A673 (cell line): ENCODE results near the gene ZFPM1.

Experiments
- EZH2 ChIP-seq: fragments of 200-600 bp; sonication (generic); IDR thresholded peaks from 2 replicates; pipeline ENCODE4 v1.6.1; 2017; ENCODE audit warnings: borderline replicate concordance, low read depth, mild to moderate bottlenecking, mixed read lengths, antibody characterized with exemption, low read length; ENCODE audit not compliant: poor library complexity, severe bottlenecking
- TF ChIP-seq, protein P1 (sequence below): fragments of 300-800, 200-600 bp; sonication (generic); conservative IDR thresholded peaks from 2 replicates; pipeline ENCODE4 v1.5.1; 2017; ENCODE audit warnings: low read depth, mild to moderate bottlenecking, antibody characterized with exemption, low read length, moderate library complexity, mixed read lengths

DNA sequence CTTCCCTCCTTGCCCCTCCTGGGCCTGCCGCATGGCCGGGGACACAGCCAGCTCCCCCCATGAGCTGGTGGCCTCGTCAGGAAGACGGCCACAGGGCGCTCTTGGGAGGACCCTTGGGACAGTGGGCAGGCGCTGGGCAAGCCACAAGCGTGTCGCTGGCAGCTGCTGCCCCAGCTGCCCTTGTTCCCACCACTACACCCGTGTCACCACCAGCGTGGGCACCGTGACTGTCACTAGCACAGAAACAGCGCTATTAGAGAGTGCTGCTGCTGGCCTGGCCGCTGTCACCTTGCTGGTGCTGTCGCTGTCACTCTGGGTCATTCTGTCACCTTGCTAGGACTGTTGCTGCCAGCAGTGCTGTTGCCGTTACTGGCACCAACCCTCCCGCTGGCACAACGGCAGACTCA, 47.2 kb downstream of the ZFPM1 start:
- TF ChIP-seq, protein P1, sequence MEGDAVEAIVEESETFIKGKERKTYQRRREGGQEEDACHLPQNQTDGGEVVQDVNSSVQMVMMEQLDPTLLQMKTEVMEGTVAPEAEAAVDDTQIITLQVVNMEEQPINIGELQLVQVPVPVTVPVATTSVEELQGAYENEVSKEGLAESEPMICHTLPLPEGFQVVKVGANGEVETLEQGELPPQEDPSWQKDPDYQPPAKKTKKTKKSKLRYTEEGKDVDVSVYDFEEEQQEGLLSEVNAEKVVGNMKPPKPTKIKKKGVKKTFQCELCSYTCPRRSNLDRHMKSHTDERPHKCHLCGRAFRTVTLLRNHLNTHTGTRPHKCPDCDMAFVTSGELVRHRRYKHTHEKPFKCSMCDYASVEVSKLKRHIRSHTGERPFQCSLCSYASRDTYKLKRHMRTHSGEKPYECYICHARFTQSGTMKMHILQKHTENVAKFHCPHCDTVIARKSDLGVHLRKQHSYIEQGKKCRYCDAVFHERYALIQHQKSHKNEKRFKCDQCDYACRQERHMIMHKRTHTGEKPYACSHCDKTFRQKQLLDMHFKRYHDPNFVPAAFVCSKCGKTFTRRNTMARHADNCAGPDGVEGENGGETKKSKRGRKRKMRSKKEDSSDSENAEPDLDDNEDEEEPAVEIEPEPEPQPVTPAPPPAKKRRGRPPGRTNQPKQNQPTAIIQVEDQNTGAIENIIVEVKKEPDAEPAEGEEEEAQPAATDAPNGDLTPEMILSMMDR, result no peak
- no peak for TF ChIP-seq EZH2
